IPS-20b (cell line): ENCODE results near the gene THRB.

Experiments
- H3K27ac ChIP-seq: one replicate; pipeline ENCODE4 v1.5.1; 2013; ENCODE audit warnings: low read length
- H3K27me3 ChIP-seq: 2 replicates; pipeline ENCODE4 v1.6.1; 2013; ENCODE audit warnings: mild to moderate bottlenecking, low read length, inconsistent platforms; ENCODE audit not compliant: insufficient read depth
- H3K36me3 ChIP-seq: 2 replicates; pipeline ENCODE4 v1.6.1; 2013; ENCODE audit warnings: low read depth, mild to moderate bottlenecking, inconsistent platforms, low read length, moderate library complexity; ENCODE audit not compliant: insufficient read depth
- H3K4me1 ChIP-seq: 2 replicates; pipeline ENCODE4 v1.6.1; 2013; ENCODE audit warnings: mild to moderate bottlenecking, control low read depth, inconsistent platforms, low read length, moderate library complexity; ENCODE audit not compliant: insufficient read depth
- H3K4me3 ChIP-seq: 2 replicates; pipeline ENCODE4 v1.5.1; 2013; ENCODE audit warnings: mild to moderate bottlenecking, low read length, inconsistent platforms
- H3K9ac ChIP-seq: 2 replicates; pipeline ENCODE4 v1.6.1; 2013; ENCODE audit warnings: low read depth, mild to moderate bottlenecking, inconsistent platforms, low read length, moderate library complexity
- H3K9me3 ChIP-seq: 2 replicates; pipeline ENCODE4 v1.6.1; 2013; ENCODE audit warnings: mild to moderate bottlenecking, low read depth, low read length, inconsistent platforms; ENCODE audit not compliant: insufficient read depth

The THRB gene

DNA sequence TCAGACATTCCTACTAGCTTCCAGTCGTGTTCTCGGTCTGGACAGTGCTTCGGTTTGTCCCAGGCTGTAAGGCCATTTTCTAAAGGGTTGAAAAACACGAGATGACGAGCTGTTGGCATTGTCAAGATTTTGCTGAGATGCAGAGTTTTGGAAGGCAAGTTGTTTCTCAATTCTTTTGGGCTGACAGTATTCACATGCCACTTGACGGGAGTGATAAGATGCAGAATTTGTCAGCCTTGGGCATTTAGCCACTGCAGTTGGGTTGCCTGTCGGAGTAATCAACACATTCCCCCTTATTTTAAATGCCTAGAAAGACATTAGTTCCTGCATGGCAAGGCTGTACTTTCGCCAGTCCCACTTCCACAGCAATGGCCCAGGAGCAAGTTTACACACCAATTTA lies 304.4 kb downstream of the THRB start:
- Histone ChIP-seq H3K4me1 (no peaks in the 10 kb centered on the region), H3K27ac (no peak overlapping the region), H3K27me3 (no peaks in the 10 kb centered on the region), H3K9me3 (no peaks in the 10 kb centered on the region), H3K4me3 (no peak overlapping the region), H3K9ac (no peak overlapping the region), H3K36me3 (no peaks in the 10 kb centered on the region)

DNA sequence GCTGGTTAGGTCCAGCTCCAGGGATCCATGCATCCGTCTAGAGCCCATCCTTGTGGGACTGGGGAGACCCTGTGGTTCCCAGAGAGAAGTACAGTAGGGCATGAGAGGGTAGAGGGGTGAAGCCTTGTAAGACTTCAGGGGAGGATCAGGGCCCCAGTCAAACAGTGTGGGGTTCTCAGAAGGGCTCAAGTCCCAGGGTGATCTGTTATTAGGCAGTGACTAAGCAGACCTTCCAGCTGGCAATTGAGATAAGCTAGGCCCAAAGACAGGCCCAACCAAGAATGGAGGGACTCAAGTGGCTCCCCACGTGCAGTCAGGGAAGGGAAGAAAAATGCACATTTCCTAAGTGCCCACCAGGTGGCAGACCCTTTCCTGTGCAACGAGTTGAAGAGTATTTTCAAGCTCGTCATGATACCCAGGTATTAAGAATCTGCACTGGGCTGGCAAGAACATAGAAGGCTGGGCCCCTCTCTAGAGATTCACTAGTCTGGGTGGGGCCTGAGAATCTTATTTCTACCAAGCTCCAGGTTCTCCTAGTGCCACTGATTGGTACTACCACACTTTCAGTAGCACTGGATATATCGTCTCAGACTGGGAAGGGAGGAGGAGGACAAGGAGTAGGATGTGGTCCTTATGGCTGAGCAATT lies 308.8 kb downstream of the THRB start:
- no peak overlapping the region for H3K4me3 ChIP-seq
- no peaks in the 10 kb centered on the region for H3K27me3 ChIP-seq
- no peaks in the 10 kb centered on the region for H3K9me3 ChIP-seq
- H3K4me1 ChIP-seq: no peaks in the 10 kb centered on the region
- H3K27ac ChIP-seq: no peak overlapping the region
- H3K36me3 ChIP-seq: no peaks in the 10 kb centered on the region
- no peak overlapping the region for H3K9ac ChIP-seq

DNA sequence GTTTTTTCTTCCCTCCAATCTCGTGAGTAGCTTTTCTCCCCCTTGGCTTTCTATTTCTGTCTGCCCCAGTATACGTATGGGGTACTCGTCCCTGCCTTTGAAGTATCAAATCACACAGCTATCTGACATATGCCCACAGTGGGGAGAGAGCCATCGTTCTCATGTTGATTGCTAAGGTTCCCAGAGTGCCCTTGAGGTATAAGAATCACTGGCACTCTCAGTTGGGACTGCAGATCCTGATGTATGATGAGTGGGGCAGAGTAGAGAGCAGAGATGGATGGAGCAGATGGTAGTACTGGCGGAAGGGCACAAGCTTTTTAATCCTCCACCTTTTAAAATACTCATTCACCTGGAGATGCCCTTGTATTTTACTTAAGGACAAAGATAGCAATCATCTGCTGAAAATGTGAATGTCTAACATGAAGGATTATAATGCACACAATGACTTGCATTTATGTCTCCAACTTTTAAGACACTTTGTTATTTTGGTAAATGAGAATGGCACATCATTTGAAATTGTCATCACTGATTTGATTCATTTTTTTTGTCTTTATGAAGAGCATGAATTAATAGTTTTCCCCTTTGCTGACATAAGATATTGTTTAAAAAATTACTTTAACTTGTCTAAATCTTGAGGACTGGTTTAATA lies 310.0 kb downstream of the THRB start:
- Histone ChIP-seq H3K36me3 (no peaks in the 10 kb centered on the region), H3K27me3 (no peaks in the 10 kb centered on the region), H3K9ac (no peak overlapping the region), H3K27ac (no peak overlapping the region), H3K4me1 (no peaks in the 10 kb centered on the region), H3K9me3 (no peaks in the 10 kb centered on the region), H3K4me3 (no peak overlapping the region)

DNA sequence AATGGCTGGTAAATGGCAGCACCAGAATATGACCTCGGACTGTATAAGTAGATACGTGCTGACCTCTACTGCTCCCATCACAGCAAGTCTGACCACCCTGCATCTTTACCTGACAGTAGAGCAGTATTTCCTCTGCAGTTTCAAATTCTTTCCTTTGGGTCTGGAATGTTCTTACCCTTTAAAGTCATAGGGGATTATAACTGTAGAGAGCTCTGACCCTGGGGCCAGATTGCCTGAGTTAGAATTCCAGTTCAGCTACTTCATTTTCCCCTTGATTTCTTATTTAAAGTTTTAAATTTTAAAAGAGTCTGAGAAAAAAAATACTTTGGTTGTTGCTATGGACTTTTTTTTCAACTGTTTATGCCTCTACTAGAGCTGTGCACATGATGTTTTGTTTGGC lies 311.9 kb downstream of the THRB start:
- no peaks in the 10 kb centered on the region for H3K4me1 ChIP-seq
- no peaks in the 10 kb centered on the region for H3K9me3 ChIP-seq
- H3K27ac ChIP-seq: no peak overlapping the region
- no peak overlapping the region for H3K4me3 ChIP-seq
- H3K27me3 ChIP-seq: no peaks in the 10 kb centered on the region
- H3K9ac ChIP-seq: no peak overlapping the region
- H3K36me3 ChIP-seq: no peaks in the 10 kb centered on the region

DNA sequence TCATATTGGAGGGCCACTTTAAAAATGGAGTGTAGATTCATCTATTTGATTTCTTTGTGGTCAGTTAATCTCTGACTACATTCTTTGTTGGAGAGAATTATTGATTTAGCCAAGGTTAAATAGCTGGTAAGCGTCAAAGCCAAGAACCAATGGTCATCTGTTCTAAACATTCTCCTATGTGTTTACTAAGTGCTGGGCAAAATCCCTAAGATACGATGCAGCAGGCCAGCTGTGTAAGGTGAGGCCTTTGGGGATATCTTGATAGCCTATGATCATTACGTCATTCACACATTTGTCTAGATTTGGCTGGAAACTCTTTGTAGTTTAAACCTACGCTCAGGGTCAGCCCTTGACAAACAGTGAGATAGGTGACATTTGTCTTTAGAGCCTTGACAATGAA lies 313.4 kb downstream of the THRB start:
- no peaks in the 10 kb centered on the region for H3K36me3 ChIP-seq
- no peaks in the 10 kb centered on the region for H3K4me1 ChIP-seq
- H3K27me3 ChIP-seq: no peaks in the 10 kb centered on the region
- no peak overlapping the region for H3K9ac ChIP-seq
- H3K27ac ChIP-seq: no peak overlapping the region
- no peak overlapping the region for H3K4me3 ChIP-seq
- H3K9me3 ChIP-seq: no peaks in the 10 kb centered on the region

DNA sequence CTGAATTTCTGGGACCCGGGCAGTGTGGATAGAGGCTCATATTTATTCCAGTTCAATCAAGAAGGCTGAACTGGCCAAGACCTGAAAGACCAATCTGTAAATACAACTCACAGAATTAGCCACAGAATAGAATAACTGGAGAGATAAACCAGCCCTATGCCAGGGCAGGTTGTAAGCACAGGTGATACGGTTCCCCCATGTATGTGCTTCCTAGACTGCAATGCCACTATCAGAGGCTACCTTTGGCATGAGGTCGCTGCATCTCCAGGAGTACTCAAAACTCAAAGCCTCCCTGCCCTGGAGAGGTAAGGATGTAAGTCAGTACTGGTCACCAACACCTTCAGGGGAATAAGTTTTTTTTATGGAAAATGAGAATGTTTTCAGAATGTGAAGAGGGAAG lies 314.0 kb downstream of the THRB start:
- Histone ChIP-seq H3K9me3 (no peaks in the 10 kb centered on the region), H3K27me3 (no peaks in the 10 kb centered on the region), H3K4me1 (no peaks in the 10 kb centered on the region), H3K36me3 (no peaks in the 10 kb centered on the region), H3K27ac (no peak overlapping the region), H3K9ac (no peak overlapping the region), H3K4me3 (no peak overlapping the region)

DNA sequence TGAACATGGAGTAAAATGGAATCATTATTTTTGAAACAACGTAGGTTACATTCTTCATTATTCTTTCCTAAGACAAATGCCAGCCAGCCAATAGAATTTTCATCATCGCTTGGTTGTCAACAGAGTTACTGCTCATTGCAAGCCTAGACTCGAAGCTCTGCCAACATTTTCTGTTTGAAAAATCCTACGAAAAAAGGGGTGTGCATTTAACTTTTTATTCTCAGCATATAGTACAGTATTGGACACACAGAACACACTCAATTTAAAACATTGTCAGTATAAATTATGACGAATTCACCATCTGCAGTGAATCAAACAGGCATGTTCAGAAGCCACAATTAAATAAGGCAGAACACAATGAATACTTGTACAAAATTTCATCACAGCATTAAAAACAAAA lies 317.4 kb downstream of the THRB start:
- Histone ChIP-seq H3K4me3 (no peak overlapping the region), H3K36me3 (no peaks in the 10 kb centered on the region), H3K9ac (no peak overlapping the region), H3K27ac (no peak overlapping the region), H3K9me3 (no peaks in the 10 kb centered on the region), H3K4me1 (peaks cover 15% of the 10 kb centered on the region), H3K27me3 (no peaks in the 10 kb centered on the region)

DNA sequence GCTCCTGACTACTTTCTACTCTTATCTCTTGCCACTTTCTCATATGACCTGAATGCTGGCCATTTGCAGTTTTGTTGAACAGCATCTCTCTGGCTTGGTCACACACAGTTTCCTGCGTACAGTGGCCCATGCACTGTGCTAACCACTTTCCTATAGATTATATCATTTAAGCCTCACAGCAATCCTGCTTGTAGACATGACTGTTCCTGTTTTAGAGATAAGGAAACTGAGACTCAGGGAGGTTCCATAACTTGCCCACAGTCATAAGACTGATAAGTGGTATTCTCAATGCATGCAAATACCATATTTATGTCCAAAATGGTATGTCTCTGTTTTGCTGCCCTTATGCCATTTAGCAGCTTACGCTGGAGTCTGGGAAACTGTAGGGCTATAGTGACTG lies 320.0 kb downstream of the THRB start:
- Histone ChIP-seq H3K4me3 (no peak overlapping the region), H3K4me1 (peaks cover 15% of the 10 kb centered on the region), H3K36me3 (no peaks in the 10 kb centered on the region), H3K27me3 (no peaks in the 10 kb centered on the region), H3K9ac (no peak overlapping the region), H3K27ac (no peak overlapping the region), H3K9me3 (no peaks in the 10 kb centered on the region)

DNA sequence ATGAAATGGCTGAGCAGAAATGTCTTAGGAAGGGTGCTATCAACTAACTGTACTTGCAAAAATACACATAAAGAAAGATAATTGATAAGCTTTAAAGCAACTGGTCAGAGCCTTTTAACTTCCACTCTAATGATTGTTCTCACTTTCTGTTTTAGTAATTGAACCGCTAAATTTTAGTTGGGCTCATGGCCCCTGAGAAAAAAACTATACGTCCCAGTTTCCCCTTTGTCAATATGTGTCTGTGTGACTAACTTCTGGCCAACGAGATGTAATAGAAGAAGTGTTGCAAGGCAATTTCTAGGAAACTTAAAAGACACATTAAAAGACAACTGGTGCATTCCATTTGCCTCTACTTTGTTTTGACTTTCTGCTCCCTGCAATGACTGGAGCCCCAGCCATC lies 325.7 kb downstream of the THRB start:
- Histone ChIP-seq H3K4me1 (peaks cover 15% of the 10 kb centered on the region), H3K36me3 (no peaks in the 10 kb centered on the region), H3K27me3 (no peaks in the 10 kb centered on the region), H3K4me3 (no peak overlapping the region), H3K9me3 (no peaks in the 10 kb centered on the region), H3K9ac (no peak overlapping the region), H3K27ac (no peak overlapping the region)

DNA sequence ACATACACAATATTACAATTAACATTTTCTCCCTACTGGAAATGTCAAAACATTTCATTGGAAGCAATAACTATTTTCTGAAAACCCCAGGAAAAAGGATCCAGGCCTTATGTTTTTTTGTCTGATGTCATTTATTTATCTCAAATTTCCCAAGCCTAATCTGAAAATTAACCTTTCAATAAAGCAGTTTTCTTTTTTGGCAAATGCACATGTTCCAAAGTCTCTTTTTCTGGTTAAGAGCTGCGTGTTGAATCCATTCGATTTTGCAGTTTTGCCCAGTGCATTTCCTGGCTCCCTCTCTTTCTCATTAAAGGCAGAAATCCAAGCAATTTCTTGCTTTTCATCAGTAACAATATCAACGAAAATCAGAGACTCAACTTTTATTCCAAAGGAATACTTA lies 327.2 kb downstream of the THRB start:
- peaks cover 2% of the 10 kb centered on the region for H3K4me1 ChIP-seq
- H3K27me3 ChIP-seq: no peaks in the 10 kb centered on the region
- no peaks in the 10 kb centered on the region for H3K9me3 ChIP-seq
- no peak overlapping the region for H3K9ac ChIP-seq
- H3K36me3 ChIP-seq: no peaks in the 10 kb centered on the region
- no peak overlapping the region for H3K4me3 ChIP-seq
- H3K27ac ChIP-seq: no peak overlapping the region

DNA sequence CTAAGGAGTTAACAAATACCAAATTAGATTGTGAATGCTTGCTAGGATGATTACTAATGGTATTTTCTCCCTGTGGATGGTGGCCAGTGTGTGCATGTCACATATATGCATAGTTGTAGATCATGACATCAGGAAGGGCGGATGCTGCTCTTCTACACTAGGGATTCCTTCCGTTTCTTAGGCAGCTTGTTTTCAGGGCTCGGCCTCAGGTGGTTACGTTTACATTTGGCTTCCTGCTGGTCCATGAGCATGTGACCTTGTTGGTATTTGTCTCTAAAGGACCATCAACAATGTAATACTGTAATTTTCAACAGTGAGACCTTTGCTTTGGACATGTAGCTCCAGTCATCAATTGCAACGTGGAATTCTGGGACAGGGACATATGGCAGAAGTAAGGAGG lies 328.1 kb downstream of the THRB start:
- H3K4me1 ChIP-seq: no peaks in the 10 kb centered on the region; the same call in 1 of the 2 replicates
- no peak overlapping the region for H3K9ac ChIP-seq
- H3K9me3 ChIP-seq: no peaks in the 10 kb centered on the region
- H3K27ac ChIP-seq: no peak overlapping the region
- H3K36me3 ChIP-seq: no peaks in the 10 kb centered on the region
- H3K27me3 ChIP-seq: no peaks in the 10 kb centered on the region
- H3K4me3 ChIP-seq: no peak overlapping the region

DNA sequence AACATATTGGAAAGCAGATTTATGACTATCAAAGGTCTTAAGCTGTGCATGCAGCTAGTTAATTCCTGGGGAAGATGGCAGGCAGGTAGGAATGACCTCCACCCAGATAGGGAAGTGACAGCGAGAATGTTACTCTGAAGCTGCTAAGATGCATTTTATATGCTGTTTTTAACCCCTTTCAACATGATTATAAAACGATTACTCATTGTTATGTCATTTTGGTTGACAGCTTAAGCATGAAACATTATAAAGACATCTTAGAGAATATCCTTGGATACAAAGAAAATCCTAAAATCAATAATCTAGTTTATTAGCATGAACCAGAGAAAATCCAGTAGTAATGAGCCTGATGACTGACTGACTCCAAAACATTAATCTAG lies 329.1 kb downstream of the THRB start:
- Histone ChIP-seq H3K4me3 (no peak overlapping the region), H3K27ac (no peak overlapping the region), H3K9me3 (no peaks in the 10 kb centered on the region), H3K9ac (no peak overlapping the region), H3K4me1 (peaks cover 9% of the 10 kb centered on the region), H3K27me3 (no peaks in the 10 kb centered on the region), H3K36me3 (no peaks in the 10 kb centered on the region)
